ENCODE results near the gene NODAL. TPM values are rescaled to one million over a fixed set of nuclear protein-coding genes. Genes with fewer than 3 reads are reported as not detected.

The NODAL gene
- total RNA-seq, 1 donor from 2014 or later: 0.08 TPM

DNA sequence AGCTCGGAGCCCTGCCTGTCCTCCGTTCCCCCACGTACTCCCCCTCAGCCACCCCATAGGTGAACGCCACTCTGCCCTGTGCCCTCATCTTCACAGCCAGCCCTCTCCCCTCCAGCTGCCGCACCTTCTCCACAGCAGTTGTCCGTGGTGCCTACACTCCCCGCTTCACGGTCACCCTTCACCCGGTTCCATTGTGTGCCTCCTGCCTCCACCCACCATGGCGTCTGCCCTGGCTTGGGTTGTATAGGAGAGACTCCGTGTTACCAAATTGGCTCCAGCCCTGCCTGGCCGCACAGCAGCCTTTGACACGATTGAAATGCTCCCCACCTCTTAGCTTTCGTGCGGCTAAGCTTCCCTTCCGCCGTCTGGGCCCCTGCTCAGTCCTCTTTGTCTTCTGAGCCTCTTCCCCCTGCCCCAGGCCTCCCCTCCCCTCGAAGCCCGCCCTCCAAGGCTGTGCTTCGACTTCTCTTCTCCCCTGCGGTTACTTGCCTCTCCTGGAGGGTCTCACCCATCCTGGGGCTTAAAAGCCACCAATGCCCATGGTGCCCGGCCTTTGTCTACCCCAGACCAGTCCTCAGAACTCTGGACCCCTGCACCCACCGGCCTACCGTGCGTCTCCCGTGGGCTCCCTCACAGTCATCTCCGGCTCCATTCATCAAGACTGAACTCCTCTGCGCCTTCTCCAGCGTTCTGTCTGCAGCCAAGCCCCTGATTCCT, 18.5 kb upstream of the NODAL start:
- no peak for DNase-seq (ENCODE audit: low read depth)
- Histone ChIP-seq H3K4me3 (ENCODE audit: low read depth, low read length) (no peak overlapping the region), H3K27me3 (ENCODE audit: control insufficient read depth, insufficient read depth, low read length) (peaks cover 25% of the 10 kb centered on the region), H3K36me3 (ENCODE audit: control insufficient read depth, insufficient read depth, low read length) (no peaks in the 10 kb centered on the region)
- no peak for TF ChIP-seq CTCF (IDR thresholded peaks at IDR 0.05; ENCODE audit: insufficient read depth, low read length, poor library complexity, severe bottlenecking)

- no peak for DNase-seq (ENCODE audit: low read depth)
- H3K27me3 ChIP-seq (ENCODE audit: control insufficient read depth, insufficient read depth, low read length): peaks cover 25% of the 10 kb centered on the region
- H3K36me3 ChIP-seq (ENCODE audit: control insufficient read depth, insufficient read depth, low read length): no peaks in the 10 kb centered on the region
- no peak overlapping the region for H3K4me3 ChIP-seq (ENCODE audit: low read depth, low read length)
- TF ChIP-seq CTCF (IDR thresholded peaks at IDR 0.05; ENCODE audit: insufficient read depth, low read length, poor library complexity, severe bottlenecking): no peak
Observed at GRCh38 chr10:70459061-70459773, 17.7 kb upstream of the NODAL start.

DNA sequence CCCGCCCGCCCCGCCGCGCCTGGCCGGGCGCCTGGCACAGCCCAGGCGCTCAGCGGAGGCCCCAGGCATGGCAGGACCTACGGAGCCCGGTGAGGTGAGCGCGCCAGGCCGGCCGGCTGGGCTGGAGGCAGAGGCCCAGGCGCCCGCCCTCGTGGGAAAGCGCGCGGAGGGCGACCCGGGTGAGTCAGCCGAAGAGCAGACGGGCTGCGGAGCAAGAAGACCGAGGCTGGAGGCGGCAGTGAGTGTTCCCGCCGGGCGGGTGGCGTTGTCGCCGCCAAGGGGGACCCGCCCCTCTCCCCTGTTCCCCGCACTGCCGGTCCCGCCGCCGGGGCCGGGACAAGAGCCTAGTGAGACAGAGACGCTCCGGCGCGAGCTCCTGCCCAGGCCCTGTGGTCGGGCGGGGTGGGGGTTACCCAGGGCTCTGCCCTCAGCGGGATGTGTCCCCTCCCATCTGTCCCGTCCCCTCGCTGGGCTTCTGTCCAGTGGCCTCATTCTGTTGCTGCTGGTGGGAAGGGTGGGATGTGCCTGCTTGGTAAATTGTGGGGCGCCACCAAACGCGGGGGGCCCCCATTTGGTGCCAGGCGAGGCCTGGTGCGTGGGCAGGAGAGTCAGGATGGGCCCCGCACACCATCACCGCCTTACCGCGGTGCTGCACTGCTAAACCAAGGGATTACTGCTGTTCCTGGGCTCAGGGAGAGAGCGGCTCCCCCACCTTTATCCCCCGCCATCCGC, 17.0 kb upstream of the NODAL start:
- DNase-seq (ENCODE audit: low read depth): peak; percentile 31
- no peak overlapping the region for H3K4me3 ChIP-seq (ENCODE audit: low read depth, low read length)
- TF ChIP-seq CTCF (IDR thresholded peaks at IDR 0.05; ENCODE audit: insufficient read depth, low read length, poor library complexity, severe bottlenecking): no peak
- peaks cover 25% of the 10 kb centered on the region for H3K27me3 ChIP-seq (ENCODE audit: control insufficient read depth, insufficient read depth, low read length)
- H3K36me3 ChIP-seq (ENCODE audit: control insufficient read depth, insufficient read depth, low read length): no peaks in the 10 kb centered on the region

- H3K27me3 ChIP-seq (ENCODE audit: control insufficient read depth, insufficient read depth, low read length): peaks cover 25% of the 10 kb centered on the region
- no peak overlapping the region for H3K4me3 ChIP-seq (ENCODE audit: low read depth, low read length)
- H3K36me3 ChIP-seq (ENCODE audit: control insufficient read depth, insufficient read depth, low read length): no peaks in the 10 kb centered on the region
- TF ChIP-seq CTCF (IDR thresholded peaks at IDR 0.05; ENCODE audit: insufficient read depth, low read length, poor library complexity, severe bottlenecking): no peak
- no peak for DNase-seq (ENCODE audit: low read depth)
Observed at GRCh38 chr10:70457759-70458305, 16.4 kb upstream of the NODAL start.

GRCh38 chr10:70456164-70456563, 14.7 kb upstream of the NODAL start:
- Histone ChIP-seq H3K36me3 (ENCODE audit: control insufficient read depth, insufficient read depth, low read length) (no peaks in the 10 kb centered on the region), H3K4me3 (ENCODE audit: low read depth, low read length) (no peak overlapping the region), H3K27me3 (ENCODE audit: control insufficient read depth, insufficient read depth, low read length) (peaks cover 25% of the 10 kb centered on the region)
- no peak for TF ChIP-seq CTCF (IDR thresholded peaks at IDR 0.05; ENCODE audit: insufficient read depth, low read length, poor library complexity, severe bottlenecking)
- DNase-seq (ENCODE audit: low read depth): no peak

Data from kidney epithelial cell (primary cell).